ENCODE results near the gene TBL1Y. TPM values are rescaled to one million over a fixed set of nuclear protein-coding genes. Genes with fewer than 3 reads are reported as not detected.

The TBL1Y gene
- total RNA-seq, 1 donor from 2014 or later: not detected

DNA sequence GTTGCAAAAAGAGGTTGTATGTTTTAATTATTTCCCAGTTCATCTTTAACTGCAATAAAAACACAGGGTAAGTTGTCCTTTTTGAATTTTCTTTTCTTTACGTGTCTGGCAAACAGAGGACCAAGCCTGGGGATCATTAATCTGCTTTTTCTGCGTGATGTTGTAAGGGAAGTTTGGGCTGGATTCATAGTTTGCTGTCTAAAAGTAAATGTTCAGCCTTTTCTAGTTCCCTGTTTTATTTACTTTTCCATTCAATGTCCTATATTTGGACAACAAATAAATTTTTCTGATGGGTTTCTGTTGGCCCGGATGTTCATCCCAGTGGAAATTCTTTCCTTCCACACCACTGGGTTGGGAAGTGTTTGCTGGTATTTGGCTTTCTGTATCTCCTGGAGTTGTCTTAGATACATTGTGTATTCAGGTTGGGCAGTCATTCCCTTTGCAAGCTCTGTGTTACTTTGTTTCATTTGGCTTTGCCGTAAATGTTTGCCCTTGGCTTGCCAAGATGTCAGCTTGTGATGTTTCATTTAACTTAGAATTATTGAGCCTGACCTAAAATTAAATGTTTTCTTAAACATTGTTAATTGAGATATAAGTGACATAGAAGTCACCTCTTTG lies 21.4 kb downstream of the TBL1Y start:
- no peak overlapping the region for H3K27ac Mint-ChIP-seq
- no peaks in the 10 kb centered on the region for H3K27me3 Mint-ChIP-seq (ENCODE audit: low read depth)
- no peaks in the 10 kb centered on the region for H3K4me1 Mint-ChIP-seq (ENCODE audit: low read depth)

DNA sequence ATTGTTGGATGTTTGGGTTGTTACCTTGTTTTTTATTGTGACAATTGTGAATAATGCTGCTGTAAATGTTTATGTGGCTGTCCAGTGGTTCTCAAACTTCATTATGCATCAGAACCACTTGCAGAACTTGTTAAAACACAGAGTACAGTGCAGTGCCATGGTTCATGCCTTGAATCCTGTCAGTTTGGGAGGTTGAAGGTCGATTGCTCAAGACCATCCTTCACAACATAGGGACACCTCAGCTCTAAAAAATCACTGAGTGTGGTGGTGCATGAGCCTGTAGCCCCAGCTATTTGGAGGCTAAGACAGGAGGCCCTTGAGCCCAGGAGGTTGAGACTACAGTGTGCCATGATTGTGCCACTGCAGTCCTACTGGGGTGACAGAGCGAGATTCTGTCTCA lies 25.0 kb downstream of the TBL1Y start:
- no peaks in the 10 kb centered on the region for H3K4me1 Mint-ChIP-seq (ENCODE audit: low read depth)
- H3K27me3 Mint-ChIP-seq (ENCODE audit: low read depth): no peaks in the 10 kb centered on the region
- no peak overlapping the region for H3K4me3 Mint-ChIP-seq (ENCODE audit: low read depth)

More for the DNA sequence above, 21.4 kb downstream of the TBL1Y start:
- intact Hi-C loops (cut with micrococcal nuclease): no loop called here
- DNase-seq (ENCODE audit: low spot score): no peak
- H3K9me3 Mint-ChIP-seq: no peaks in the 10 kb centered on the region
- H3K4me3 Mint-ChIP-seq (ENCODE audit: low read depth): no peak overlapping the region
- no peaks in the 10 kb centered on the region for H3K36me3 Mint-ChIP-seq (ENCODE audit: low read depth)

DNA sequence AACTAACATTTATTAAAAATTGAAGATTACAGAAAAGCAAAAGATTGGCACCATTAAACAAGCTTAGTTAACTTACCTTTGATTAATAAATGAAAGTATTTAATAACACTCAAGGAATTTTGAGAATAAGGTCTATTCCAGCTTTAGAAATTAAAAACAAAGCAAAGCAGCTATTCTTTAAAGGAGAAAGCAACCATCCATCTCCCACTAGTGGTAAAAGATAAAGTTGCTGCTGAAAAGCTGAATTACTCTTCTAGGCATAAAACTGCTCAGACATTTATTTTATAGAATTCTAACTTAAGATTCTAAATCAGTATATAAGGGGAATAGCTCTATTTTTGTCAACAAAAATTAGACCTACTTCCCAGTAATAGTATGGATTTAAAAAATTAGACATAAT lies 37.2 kb downstream of the TBL1Y start:
- intact Hi-C loops (cut with micrococcal nuclease): no loop called here
- no peaks in the 10 kb centered on the region for H3K4me1 Mint-ChIP-seq (ENCODE audit: low read depth)
- H3K36me3 Mint-ChIP-seq (ENCODE audit: low read depth): no peaks in the 10 kb centered on the region
- H3K9me3 Mint-ChIP-seq: no peaks in the 10 kb centered on the region
- H3K27me3 Mint-ChIP-seq (ENCODE audit: low read depth): no peaks in the 10 kb centered on the region
- no peak overlapping the region for H3K4me3 Mint-ChIP-seq (ENCODE audit: low read depth)
- DNase-seq (ENCODE audit: low spot score): no peak
- no peak overlapping the region for H3K27ac Mint-ChIP-seq

More for the DNA sequence above, 25.0 kb downstream of the TBL1Y start:
- intact Hi-C loops (cut with micrococcal nuclease): no loop called here
- Mint-ChIP-seq H3K36me3 (ENCODE audit: low read depth) (no peaks in the 10 kb centered on the region), H3K27ac (no peak overlapping the region), H3K9me3 (no peaks in the 10 kb centered on the region)
- DNase-seq (ENCODE audit: low spot score): no peak

DNA sequence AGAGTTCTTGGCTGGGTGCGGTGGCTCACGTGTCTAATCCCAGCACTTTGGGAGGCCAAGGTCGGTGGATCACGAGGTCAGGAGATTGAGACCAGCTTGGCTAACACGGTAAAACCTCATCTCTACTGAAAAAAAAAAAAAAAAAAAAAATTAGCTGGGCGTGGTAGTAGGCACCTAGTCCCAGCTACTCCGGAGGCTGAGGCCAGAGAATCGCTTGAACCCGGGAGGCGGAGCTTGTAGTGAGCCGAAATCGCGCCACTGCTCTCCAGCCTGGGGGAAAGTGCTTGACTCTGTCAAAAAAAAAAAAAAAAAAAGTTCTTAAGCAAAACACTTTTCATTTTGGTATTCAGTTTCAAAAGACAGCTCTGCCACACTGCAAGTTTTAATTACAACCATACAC lies 37.9 kb downstream of the TBL1Y start:
- no peak overlapping the region for H3K4me3 Mint-ChIP-seq (ENCODE audit: low read depth)
- no peaks in the 10 kb centered on the region for H3K9me3 Mint-ChIP-seq
- H3K27ac Mint-ChIP-seq: no peak overlapping the region
- intact Hi-C loops (cut with micrococcal nuclease): no loop called here
- no peak for DNase-seq (ENCODE audit: low spot score)
- no peaks in the 10 kb centered on the region for H3K27me3 Mint-ChIP-seq (ENCODE audit: low read depth)
- no peaks in the 10 kb centered on the region for H3K36me3 Mint-ChIP-seq (ENCODE audit: low read depth)
- H3K4me1 Mint-ChIP-seq (ENCODE audit: low read depth): no peaks in the 10 kb centered on the region

DNA sequence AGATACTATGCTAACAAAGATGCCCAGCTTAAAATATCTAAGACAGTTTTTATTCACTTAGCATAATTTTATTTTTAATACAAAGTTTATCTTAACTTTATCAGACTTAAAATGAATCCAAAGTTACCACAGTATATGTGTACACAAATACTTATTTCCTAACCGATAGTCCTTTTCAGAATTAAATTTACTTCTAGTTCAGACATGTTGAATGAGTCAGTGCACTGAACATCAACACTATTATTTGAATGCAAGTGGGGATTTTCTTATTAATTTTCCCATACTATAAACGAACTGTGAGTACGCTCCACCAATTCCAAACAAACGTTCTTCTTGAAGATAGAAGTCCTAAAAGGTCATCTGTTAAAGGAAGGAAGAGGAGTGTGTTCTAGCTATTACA lies 39.5 kb downstream of the TBL1Y start:
- no peaks in the 10 kb centered on the region for H3K36me3 Mint-ChIP-seq (ENCODE audit: low read depth)
- no peaks in the 10 kb centered on the region for H3K27me3 Mint-ChIP-seq (ENCODE audit: low read depth)
- H3K27ac Mint-ChIP-seq: no peak overlapping the region
- intact Hi-C loops (cut with micrococcal nuclease): no loop called here
- no peak overlapping the region for H3K4me3 Mint-ChIP-seq (ENCODE audit: low read depth)
- no peak for DNase-seq (ENCODE audit: low spot score)
- no peaks in the 10 kb centered on the region for H3K9me3 Mint-ChIP-seq
- no peaks in the 10 kb centered on the region for H3K4me1 Mint-ChIP-seq (ENCODE audit: low read depth)

DNA sequence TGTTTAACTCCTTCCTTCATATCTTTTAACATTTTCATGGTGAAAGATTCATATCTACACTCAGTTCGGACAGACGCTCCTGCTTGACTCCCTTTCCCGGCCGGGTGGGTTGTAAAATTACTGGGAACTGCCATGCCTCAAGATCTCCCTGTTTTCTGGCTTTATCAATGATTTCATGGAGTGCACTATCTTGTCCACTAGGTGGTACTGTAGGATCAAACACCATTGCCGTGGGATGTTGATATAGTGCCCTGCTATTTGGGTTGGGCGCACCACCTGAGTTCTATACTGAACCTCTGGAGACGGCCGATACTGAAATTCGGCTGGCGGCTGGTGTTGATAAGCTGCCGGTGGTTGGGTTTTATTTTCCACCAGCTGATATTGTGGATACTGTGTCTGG lies 54.2 kb downstream of the TBL1Y start:
- Mint-ChIP-seq H3K36me3 (ENCODE audit: low read depth) (no peaks in the 10 kb centered on the region), H3K4me1 (ENCODE audit: low read depth) (peaks cover 1% of the 10 kb centered on the region), H3K27me3 (ENCODE audit: low read depth) (no peaks in the 10 kb centered on the region), H3K27ac (no peak overlapping the region), H3K9me3 (no peaks in the 10 kb centered on the region), H3K4me3 (ENCODE audit: low read depth) (no peak overlapping the region)
- peak; percentile 16 for DNase-seq (ENCODE audit: low spot score)
- intact Hi-C loops (cut with micrococcal nuclease): loop anchor here (1.0 kb wide), 1 partner anchor 121 kb away; no protein-coding TSS in a partner anchor

DNA sequence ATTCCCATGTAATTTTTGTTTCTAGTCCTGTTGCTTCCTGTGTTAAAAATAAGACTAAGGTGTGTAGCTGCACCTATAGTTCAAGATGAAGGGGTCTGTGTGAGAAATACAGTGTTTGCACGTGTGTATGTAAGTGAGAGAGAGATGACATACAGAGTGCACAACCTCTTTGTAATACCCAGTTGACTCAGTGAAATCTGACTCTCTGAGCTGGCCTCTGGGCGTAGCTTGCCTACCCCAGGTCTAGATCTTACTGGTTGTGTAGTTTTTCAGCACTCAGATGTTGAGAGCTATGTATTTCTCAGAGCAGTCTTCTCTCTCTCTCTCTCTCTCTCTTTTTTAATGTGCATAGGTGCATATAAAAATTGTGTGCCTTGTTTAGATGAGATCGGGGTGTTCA lies 56.0 kb downstream of the TBL1Y start:
- intact Hi-C loops (cut with micrococcal nuclease): no loop called here

DNA sequence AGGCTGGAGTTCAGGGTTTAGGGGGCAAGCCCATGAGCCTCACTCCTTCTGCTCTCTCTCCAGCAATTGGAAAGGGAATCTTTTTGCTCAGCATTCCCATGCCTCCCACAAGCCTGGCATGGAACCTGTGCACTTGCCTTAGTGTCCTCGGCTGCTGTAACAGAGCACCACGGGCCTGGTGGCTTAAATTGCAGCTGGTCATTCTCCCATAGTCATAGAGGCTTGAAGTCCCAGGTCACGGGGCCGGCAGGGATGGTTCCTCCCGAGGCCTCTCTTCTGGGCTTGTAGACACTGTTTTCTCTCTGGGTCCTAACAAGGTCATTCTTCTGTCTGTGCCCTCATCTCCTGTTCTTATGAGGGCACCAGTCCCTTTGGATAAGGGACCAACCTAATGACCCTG lies 57.2 kb downstream of the TBL1Y start:
- Mint-ChIP-seq H3K4me3 (ENCODE audit: low read depth) (no peak overlapping the region), H3K27me3 (ENCODE audit: low read depth) (no peaks in the 10 kb centered on the region), H3K36me3 (ENCODE audit: low read depth) (no peaks in the 10 kb centered on the region), H3K9me3 (no peaks in the 10 kb centered on the region), H3K4me1 (ENCODE audit: low read depth) (peaks cover 1% of the 10 kb centered on the region), H3K27ac (no peak overlapping the region)
- intact Hi-C loops (cut with micrococcal nuclease): no loop called here
- DNase-seq (ENCODE audit: low spot score): no peak

More for the DNA sequence above, 56.0 kb downstream of the TBL1Y start:
- H3K4me3 Mint-ChIP-seq (ENCODE audit: low read depth): no peak overlapping the region
- no peaks in the 10 kb centered on the region for H3K27me3 Mint-ChIP-seq (ENCODE audit: low read depth)
- no peak overlapping the region for H3K27ac Mint-ChIP-seq
- DNase-seq (ENCODE audit: low spot score): no peak
- H3K9me3 Mint-ChIP-seq: no peaks in the 10 kb centered on the region
- H3K4me1 Mint-ChIP-seq (ENCODE audit: low read depth): peaks cover 1% of the 10 kb centered on the region
- no peaks in the 10 kb centered on the region for H3K36me3 Mint-ChIP-seq (ENCODE audit: low read depth)

DNA sequence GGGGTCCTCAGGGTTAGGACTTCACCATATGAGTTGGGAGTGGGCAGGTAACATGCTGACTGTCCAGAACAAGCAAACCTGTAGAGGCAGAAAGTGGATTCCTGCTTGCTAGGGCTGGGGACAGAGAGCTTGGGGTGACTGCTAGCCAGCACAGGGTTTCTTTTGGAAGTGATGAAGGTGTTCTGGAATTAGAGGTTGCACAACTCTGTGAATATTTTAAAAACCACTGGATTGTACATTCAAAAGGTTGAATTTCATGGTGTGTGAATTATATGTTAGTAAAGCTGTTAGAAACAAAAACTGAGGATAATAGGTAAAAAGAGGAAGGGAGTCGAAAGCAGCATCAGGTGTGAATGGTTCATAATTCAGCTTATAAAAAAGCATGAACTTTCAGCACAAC lies 57.7 kb downstream of the TBL1Y start:
- H3K4me1 Mint-ChIP-seq (ENCODE audit: low read depth): peaks cover 1% of the 10 kb centered on the region
- intact Hi-C loops (cut with micrococcal nuclease): no loop called here
- H3K36me3 Mint-ChIP-seq (ENCODE audit: low read depth): no peaks in the 10 kb centered on the region
- no peak overlapping the region for H3K4me3 Mint-ChIP-seq (ENCODE audit: low read depth)
- DNase-seq (ENCODE audit: low spot score): no peak
- no peak overlapping the region for H3K27ac Mint-ChIP-seq
- no peaks in the 10 kb centered on the region for H3K9me3 Mint-ChIP-seq
- no peaks in the 10 kb centered on the region for H3K27me3 Mint-ChIP-seq (ENCODE audit: low read depth)

DNA sequence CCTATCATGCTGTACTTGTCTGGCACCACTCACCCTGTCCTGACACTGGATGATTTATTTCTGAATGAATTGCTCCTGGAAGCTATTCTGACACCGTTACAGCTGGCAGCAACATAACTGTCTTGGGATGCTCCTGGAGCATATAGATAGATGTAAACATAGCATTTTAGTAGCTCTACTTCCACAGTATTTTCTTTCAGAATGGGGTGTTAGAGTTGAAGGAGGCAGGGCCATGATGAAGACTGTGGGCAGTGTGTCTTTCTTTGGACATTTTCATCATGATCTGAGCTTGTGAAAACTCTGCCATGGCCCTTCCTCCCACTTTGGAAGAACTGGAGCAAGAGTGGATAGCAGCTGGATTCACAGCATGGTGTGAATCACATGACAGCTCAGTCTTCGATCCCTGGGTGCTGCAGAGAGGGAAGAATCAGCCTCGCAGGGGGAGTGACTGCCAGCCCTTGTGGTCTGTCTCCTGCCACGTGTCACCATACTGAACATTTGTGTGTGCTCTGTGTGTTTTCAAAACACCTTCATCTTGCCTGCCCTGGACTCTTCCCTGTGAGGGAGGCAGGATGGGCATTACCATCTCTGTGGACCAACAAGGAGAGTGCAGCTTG lies 61.9 kb downstream of the TBL1Y start:
- intact Hi-C loops (cut with micrococcal nuclease): no loop called here
- Mint-ChIP-seq H3K27me3 (ENCODE audit: low read depth) (no peaks in the 10 kb centered on the region), H3K27ac (no peak overlapping the region), H3K4me3 (ENCODE audit: low read depth) (no peak overlapping the region), H3K9me3 (no peaks in the 10 kb centered on the region), H3K4me1 (ENCODE audit: low read depth) (no peaks in the 10 kb centered on the region), H3K36me3 (ENCODE audit: low read depth) (no peaks in the 10 kb centered on the region)
- DNase-seq (ENCODE audit: low spot score): no peak

DNA sequence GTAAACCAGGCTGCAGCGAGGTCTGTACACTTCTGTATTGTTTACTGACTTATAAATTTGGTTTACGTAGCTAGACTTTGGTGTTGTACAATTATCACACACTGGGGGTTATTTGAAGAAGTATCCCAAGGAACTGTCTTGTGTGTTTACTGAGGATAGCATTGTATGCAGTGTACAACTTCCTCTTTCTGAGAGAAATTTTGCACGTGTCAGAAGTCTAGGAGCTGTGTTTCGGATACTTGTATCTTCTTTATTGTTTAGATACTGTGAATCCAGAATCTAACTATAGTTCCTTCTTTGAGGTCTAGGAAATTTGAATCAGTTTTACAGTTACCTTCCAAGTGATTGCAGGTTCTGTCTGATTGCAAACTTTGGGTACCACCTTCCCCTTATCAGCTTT lies 64.5 kb downstream of the TBL1Y start:
- Mint-ChIP-seq H3K36me3 (ENCODE audit: low read depth) (no peaks in the 10 kb centered on the region), H3K27me3 (ENCODE audit: low read depth) (no peaks in the 10 kb centered on the region), H3K4me3 (ENCODE audit: low read depth) (no peak overlapping the region), H3K9me3 (no peaks in the 10 kb centered on the region), H3K27ac (no peak overlapping the region), H3K4me1 (ENCODE audit: low read depth) (no peaks in the 10 kb centered on the region)
- no peak for DNase-seq (ENCODE audit: low spot score)
- intact Hi-C loops (cut with micrococcal nuclease): no loop called here

DNA sequence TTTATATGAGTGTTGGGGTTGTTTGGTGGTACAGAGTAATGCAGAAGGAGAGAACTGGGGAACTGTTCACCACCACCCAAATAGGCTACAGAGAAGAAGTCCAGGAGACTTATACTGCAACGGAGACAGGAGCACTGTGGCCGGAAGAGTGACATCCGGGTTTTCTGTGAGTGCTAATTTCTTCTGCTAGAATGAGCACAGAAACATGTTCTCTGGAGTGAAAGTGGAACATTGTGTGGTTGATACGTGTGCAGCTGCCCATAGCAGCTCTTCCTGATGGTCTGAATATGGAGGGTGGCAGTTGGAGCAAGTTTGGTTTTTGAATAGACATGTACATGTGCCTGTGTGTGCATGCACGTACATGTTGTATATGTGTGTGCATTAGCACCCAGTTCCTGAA lies 67.3 kb downstream of the TBL1Y start:
- intact Hi-C loops (cut with micrococcal nuclease): no loop called here
- no peak overlapping the region for H3K27ac Mint-ChIP-seq
- no peaks in the 10 kb centered on the region for H3K9me3 Mint-ChIP-seq
- no peaks in the 10 kb centered on the region for H3K4me1 Mint-ChIP-seq (ENCODE audit: low read depth)
- H3K36me3 Mint-ChIP-seq (ENCODE audit: low read depth): no peaks in the 10 kb centered on the region
- H3K4me3 Mint-ChIP-seq (ENCODE audit: low read depth): no peak overlapping the region
- DNase-seq (ENCODE audit: low spot score): no peak
- no peaks in the 10 kb centered on the region for H3K27me3 Mint-ChIP-seq (ENCODE audit: low read depth)

DNA sequence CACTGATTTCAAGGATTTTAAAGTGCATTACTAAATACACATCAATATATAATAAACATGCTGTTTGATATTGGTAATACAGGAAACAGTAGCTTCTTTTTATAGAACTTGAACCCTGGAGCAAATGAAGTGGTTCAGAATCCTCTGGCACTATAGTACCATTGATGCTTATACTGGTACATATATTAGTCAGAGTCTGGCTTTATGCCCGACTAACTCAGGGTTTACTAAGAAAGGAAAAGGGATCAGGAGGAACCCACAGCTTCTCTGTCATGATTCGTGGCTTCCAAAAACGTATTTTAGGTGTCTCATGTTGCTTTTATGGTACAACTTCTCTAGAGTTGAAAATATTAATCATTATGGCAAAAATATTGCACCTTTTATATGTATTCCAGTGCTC lies 72.7 kb downstream of the TBL1Y start:
- Mint-ChIP-seq H3K4me1 (ENCODE audit: low read depth) (no peaks in the 10 kb centered on the region), H3K27ac (no peak overlapping the region)
- intact Hi-C loops (cut with micrococcal nuclease): no loop called here

More for the DNA sequence above, 72.7 kb downstream of the TBL1Y start:
- H3K27me3 Mint-ChIP-seq (ENCODE audit: low read depth): no peaks in the 10 kb centered on the region
- H3K9me3 Mint-ChIP-seq: no peaks in the 10 kb centered on the region
- H3K4me3 Mint-ChIP-seq (ENCODE audit: low read depth): no peak overlapping the region
- no peaks in the 10 kb centered on the region for H3K36me3 Mint-ChIP-seq (ENCODE audit: low read depth)
- no peak for DNase-seq (ENCODE audit: low spot score)

Data from activated T-helper 2 cell treated with anti-CD3 and anti-CD28 coated beads, Interferon-gamma antibody, Interleukin-2, Interleukin-4, amounts not matched to agents 10 μg/mL and 5 μg/mL and 100 μg/mL, durations not matched to agents 14 hours and 24 hours and 36 hours (primary cell).